GM18951 (cell line): ENCODE measurements around the gene SEC22C.
"Not testable (repeated sequence)": the region's sequence is repeated elsewhere in the genome, so short reads cannot be mapped to it uniquely, and the experiment has no call there.

Source experiments
- POLR2A ChIP-seq: IDR thresholded peaks from 4 replicates; pipeline ENCODE4 v1.6.1; 2011; ENCODE audit warnings: mild to moderate bottlenecking; ENCODE audit not compliant: insufficient read length, insufficient read depth; ENCODE audit errors: extremely low read depth
- in situ Hi-C: fragments of 300-500 bp; cut with MboI; formaldehyde crosslinking; loops from one replicate; pipeline ENCODE4 v1.12.0; 2022; ENCODE audit warnings: low sequenced_read_pairs, mixed read lengths, inconsistent platforms; ENCODE audit not compliant: unreplicated experiment

The SEC22C gene

DNA sequence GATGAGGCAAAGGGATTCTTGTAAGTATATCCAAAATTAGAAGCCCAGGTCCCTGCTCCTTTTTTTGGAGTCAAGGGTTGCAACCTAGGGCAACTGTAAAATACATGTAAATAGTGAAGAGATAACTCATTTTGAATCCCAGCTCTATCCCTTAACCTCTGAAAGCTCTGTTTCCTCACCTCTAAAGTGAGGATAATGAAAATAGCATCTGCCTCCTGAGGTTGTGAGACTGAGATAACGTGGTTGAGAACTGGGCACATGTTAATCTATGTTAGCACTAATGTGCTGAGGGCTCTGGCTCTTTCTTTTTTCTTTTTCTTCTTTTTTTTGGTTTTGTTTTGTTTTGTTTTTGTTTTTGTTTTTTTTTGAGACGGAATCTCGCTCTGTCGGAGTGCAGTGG, 13.9 kb upstream of the SEC22C start:
- TF ChIP-seq POLR2A = no peak
- in situ Hi-C loops = no loop called here

- in situ Hi-C loops = no loop called here
- no peak for TF ChIP-seq POLR2A
These were observed 11.9 kb upstream of the SEC22C start for GRCh38 chr3:42593635-42594034.

DNA sequence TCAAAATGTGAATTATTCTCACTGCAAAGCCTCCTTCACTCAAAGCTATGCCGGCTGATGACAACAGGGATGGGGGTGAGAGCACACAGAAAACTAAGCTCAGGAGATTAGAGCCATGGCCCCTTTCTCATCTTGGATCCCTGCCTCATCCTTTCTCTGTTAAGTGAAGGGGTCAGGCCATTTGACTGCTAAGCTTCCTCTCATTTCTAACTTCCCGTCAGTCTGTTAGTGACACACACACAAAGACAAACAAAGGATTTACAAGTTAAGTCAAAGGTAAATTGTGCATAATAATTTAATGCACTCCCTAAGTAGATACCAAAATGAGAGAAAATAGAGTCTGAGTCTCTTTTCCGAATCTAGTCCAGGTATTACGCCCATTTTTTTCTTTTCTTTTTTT, 10.0 kb upstream of the SEC22C start:
- in situ Hi-C loops = no loop called here
- no peak for TF ChIP-seq POLR2A

- TF ChIP-seq POLR2A = no peak
- in situ Hi-C loops = no loop called here
These were observed 9.4 kb upstream of the SEC22C start for GRCh38 chr3:42590989-42591756.

DNA sequence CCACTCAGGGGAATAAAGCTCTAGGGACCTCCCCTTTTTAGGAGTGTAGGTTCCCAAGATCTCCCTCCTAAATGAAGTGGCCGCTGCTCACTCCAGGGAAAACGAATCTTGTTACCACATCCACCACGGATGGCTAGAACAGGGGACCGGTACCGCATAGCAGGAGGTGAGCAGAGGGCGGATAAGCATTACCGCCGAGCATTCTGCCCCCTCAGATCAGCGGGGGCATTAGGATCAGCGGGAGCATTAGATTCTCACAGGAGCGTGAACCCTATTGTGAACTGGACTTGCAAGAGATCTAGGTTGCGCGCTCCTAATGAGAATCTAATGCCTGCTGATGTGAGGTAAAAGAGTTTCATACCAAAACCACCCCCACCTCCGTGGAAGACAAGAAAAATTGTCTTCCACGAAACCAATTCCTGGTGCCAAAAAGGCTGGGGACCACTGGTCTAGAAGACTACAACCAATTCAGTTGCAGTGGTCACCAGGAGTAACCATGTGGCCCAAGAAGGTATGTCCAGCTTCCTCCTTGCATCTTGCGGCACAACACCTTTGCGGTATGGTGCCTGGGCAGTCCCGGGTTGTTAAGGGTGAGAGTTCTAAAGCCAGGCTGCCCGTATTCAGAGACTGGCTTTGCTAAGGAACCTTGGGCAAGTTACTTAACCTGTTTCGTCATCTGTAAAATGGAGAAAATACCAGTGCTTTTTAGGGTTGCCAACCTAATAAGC, 7.8 kb upstream of the SEC22C start:
- no peak for TF ChIP-seq POLR2A
- in situ Hi-C loops = no loop called here

- in situ Hi-C loops = no loop called here
- no peak for TF ChIP-seq POLR2A
These were observed 6.9 kb upstream of the SEC22C start for GRCh38 chr3:42588625-42589024.

- no peak for TF ChIP-seq POLR2A
- in situ Hi-C loops = no loop called here
These were observed 805 bp upstream of the SEC22C start for GRCh38 chr3:42582474-42583070.

- in situ Hi-C loops = no loop called here
- TF ChIP-seq POLR2A = no peak
These were observed 413 bp downstream of the SEC22C start for GRCh38 chr3:42581400-42581708.

- in situ Hi-C loops = not testable (repeated sequence)
These were observed 2.4 kb downstream of the SEC22C start for GRCh38 chr3:42579346-42579745.

DNA sequence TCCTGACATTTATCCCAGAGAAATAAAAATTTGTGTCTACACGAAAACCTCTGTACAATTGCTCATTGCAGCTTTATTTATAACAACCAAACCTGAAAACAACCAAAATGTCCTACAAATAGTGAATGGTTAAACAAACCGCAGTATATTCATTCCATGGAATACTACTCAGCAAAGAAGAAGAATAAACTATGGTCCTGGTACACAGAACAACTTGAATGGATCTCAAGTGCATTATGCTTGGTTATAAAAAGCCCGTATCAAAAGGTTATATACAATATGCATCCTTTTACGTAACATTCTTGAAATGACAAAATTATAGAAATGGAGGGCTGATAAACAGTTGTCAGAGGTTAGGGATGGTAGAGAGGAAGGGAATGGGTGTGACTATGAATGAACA, 3.7 kb downstream of the SEC22C start:
- in situ Hi-C loops = no loop called here
- TF ChIP-seq POLR2A = no peak

DNA sequence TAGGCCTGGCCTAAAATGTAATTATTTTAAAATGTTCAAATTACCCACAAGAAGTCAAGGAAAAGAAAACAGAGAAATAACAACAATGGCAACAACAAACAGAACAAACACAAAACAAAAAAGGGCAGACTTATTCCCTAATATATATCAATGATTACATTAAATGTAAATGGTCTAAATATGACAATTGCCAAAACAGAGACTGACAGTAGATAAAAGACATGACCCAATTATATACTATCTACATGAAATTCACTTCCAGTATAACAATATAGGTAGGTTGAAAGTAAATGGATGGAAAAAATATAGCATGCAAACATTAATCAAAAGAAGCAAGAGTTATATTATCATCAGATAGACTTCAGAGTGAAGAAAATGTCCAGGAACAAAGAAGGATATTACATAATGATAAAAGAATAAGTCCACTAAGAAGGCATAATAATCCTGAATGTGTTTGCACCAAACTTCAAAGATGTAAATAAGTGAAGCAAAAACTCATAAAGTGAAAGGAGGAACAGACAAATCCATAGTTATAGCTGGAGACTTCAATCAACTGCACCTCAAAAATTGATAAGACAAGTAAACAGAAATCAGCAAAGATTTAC, 6.5 kb downstream of the SEC22C start:
- in situ Hi-C loops = no loop called here
- TF ChIP-seq POLR2A = no peak

DNA sequence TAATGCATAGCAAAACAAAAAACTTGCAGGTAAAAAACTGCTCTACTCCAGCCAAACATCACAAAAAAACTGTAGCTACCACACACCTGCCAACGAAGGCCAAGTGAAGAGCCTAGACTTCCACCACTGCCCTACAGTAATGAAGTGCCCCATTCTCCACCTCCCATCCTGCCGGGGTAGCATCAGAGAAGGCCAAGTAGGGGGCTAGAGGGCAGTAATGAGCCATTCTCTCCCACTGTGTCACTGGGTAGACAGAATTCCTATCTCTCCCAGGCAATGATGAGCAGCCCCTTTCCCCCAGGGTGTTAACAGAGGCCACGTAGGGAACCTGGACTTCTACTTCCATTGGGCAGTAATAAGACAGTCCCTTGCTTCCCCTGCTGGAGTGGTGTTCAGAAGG, 9.5 kb downstream of the SEC22C start:
- in situ Hi-C loops = no loop called here
- TF ChIP-seq POLR2A = no peak

DNA sequence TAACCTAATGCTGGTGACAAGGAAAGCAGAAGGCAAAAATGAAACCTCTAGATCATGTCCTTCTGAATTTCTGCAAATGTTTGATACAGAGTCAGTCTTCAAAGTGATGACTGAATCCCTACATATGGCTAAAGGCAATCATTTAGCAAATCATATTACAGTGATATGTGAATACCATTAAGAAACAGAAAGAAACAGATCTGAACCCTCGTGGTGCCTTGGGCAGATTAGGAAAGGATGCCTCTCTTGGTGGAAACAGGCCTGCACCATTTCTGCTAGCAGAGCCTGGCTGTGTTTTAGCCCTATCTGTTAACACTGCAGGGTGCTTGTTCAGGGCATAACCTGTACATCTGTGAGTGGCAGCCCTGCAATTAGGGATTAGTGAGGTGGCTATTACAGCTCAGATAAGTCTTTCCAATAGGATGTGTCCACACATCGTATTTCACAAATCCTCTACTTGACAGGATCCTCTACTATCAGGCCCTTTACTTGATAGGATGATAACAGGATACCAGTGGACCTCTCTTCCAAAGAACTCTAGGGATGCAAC, 12.1 kb downstream of the SEC22C start:
- in situ Hi-C loops = no loop called here
- no peak for TF ChIP-seq POLR2A
